Measurements from ENCODE around the gene ZMPSTE24. TPM values are rescaled to one million over a fixed set of nuclear protein-coding genes. Genes with fewer than 3 reads are reported as not detected.
A peak's percentile ranks its signal among the peaks of the same experiment; 100 is the strongest.
"Not testable (repeated sequence)": the region's sequence is repeated elsewhere in the genome, so short reads cannot be mapped to it uniquely, and the experiment has no call there.

The ZMPSTE24 gene
- polyA plus RNA-seq (ENCODE audit: insufficient read length in 3 of 3), result 10 to 100 TPM; 57.5 to 60.3 (median 58.0) TPM

- DNase-seq (ENCODE audit: low read depth in 3 of 3, low spot score in 2 of 3), result peak; percentile 93 to 95 (median 95)
Measured at GRCh38 chr1:40257688-40258444, at the start of gene ZMPSTE24. ZMPSTE24 (plus strand) TSS chr1:40258236; CDS start chr1:40258272, 36 bp downstream.

GRCh38 chr1:40210511-40211204 is 47.4 kb upstream of the ZMPSTE24 start:
- DNase-seq (ENCODE audit: low read depth in 3 of 3, low spot score in 2 of 3), result no peak

- no peak for DNase-seq (ENCODE audit: low read depth in 3 of 3, low spot score in 2 of 3)
Measured at GRCh38 chr1:40218333-40218732, 39.7 kb upstream of the ZMPSTE24 start.

- DNase-seq (ENCODE audit: low read depth in 3 of 3, low spot score in 2 of 3), result not testable (repeated sequence)
Measured at GRCh38 chr1:40221471-40221905, 36.5 kb upstream of the ZMPSTE24 start.

GRCh38 chr1:40221977-40222772 is 35.9 kb upstream of the ZMPSTE24 start:
- no peak for DNase-seq (ENCODE audit: low read depth in 3 of 3, low spot score in 2 of 3)

- no peak for DNase-seq (ENCODE audit: low read depth in 3 of 3, low spot score in 2 of 3)
Measured at GRCh38 chr1:40224040-40224439, 34.0 kb upstream of the ZMPSTE24 start.

- DNase-seq (ENCODE audit: low read depth in 3 of 3, low spot score in 2 of 3), result no peak
Measured at GRCh38 chr1:40226192-40226591, 31.8 kb upstream of the ZMPSTE24 start.

GRCh38 chr1:40232444-40232843 is 25.6 kb upstream of the ZMPSTE24 start:
- DNase-seq (ENCODE audit: low read depth in 3 of 3, low spot score in 2 of 3), result no peak

GRCh38 chr1:40239626-40240025 is 18.4 kb upstream of the ZMPSTE24 start:
- DNase-seq (ENCODE audit: low read depth in 3 of 3, low spot score in 2 of 3), result no peak

- no peak for DNase-seq (ENCODE audit: low read depth in 3 of 3, low spot score in 2 of 3)
Measured at GRCh38 chr1:40240390-40240789, 17.6 kb upstream of the ZMPSTE24 start.

- DNase-seq (ENCODE audit: low read depth in 3 of 3, low spot score in 2 of 3), result no peak
Measured at GRCh38 chr1:40241362-40241761, 16.7 kb upstream of the ZMPSTE24 start.

GRCh38 chr1:40243351-40243750 is 14.7 kb upstream of the ZMPSTE24 start:
- DNase-seq (ENCODE audit: low read depth in 3 of 3, low spot score in 2 of 3), result no peak

- DNase-seq (ENCODE audit: low read depth in 3 of 3, low spot score in 2 of 3), result no peak
Measured at GRCh38 chr1:40244138-40244744, 13.8 kb upstream of the ZMPSTE24 start.

GRCh38 chr1:40245686-40246085 is 12.3 kb upstream of the ZMPSTE24 start:
- DNase-seq (ENCODE audit: low read depth in 3 of 3, low spot score in 2 of 3), result no peak

- DNase-seq (ENCODE audit: low read depth in 3 of 3, low spot score in 2 of 3), result no peak
Measured at GRCh38 chr1:40247655-40248054, 10.4 kb upstream of the ZMPSTE24 start, which contains the start of gene TMCO2. TMCO2 (plus strand) TSS chr1:40247937; CDS start chr1:40247994, 57 bp downstream.

- no peak for DNase-seq (ENCODE audit: low read depth in 3 of 3, low spot score in 2 of 3)
Measured at GRCh38 chr1:40248412-40248811, 9.6 kb upstream of the ZMPSTE24 start.

GRCh38 chr1:40251456-40251855 is 6.6 kb upstream of the ZMPSTE24 start:
- no peak for DNase-seq (ENCODE audit: low read depth in 3 of 3, low spot score in 2 of 3)

GRCh38 chr1:40252601-40253000 is 5.4 kb upstream of the ZMPSTE24 start:
- no peak for DNase-seq (ENCODE audit: low read depth in 3 of 3, low spot score in 2 of 3)

- DNase-seq (ENCODE audit: low read depth in 3 of 3, low spot score in 2 of 3), result no peak
Measured at GRCh38 chr1:40255231-40255630, 2.8 kb upstream of the ZMPSTE24 start.

- no peak for DNase-seq (ENCODE audit: low read depth in 3 of 3, low spot score in 2 of 3)
Measured at GRCh38 chr1:40256401-40257084, 1.5 kb upstream of the ZMPSTE24 start.

Data from right renal cortex interstitium (tissue), 3 donors.